HG03060 (cell line): ENCODE measurements around the gene VAMP4.
A peak's percentile ranks its signal among the peaks of the same experiment; 100 is the strongest.

Source experiments
- ATAC-seq: cut with Tn5 transposase; IDR thresholded peaks from one replicate; pipeline ENCODE4 v1.9.1; 2021; ENCODE audit warnings: low read depth, moderate number of reproducible peaks; ENCODE audit not compliant: unreplicated experiment

Gene VAMP4, protein sequence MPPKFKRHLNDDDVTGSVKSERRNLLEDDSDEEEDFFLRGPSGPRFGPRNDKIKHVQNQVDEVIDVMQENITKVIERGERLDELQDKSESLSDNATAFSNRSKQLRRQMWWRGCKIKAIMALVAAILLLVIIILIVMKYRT

GRCh38 chr1:171741872-171742576 lies at the start of gene VAMP4:
Gene VAMP4, minus strand, starts transcription at chr1:171742065. Its CDS starts 3,651 bp downstream, at chr1:171738414.
- peak; percentile 86 for ATAC-seq

- ATAC-seq: no peak
Observed at GRCh38 chr1:171790318-171790717, 48.5 kb upstream of the VAMP4 start.

DNA sequence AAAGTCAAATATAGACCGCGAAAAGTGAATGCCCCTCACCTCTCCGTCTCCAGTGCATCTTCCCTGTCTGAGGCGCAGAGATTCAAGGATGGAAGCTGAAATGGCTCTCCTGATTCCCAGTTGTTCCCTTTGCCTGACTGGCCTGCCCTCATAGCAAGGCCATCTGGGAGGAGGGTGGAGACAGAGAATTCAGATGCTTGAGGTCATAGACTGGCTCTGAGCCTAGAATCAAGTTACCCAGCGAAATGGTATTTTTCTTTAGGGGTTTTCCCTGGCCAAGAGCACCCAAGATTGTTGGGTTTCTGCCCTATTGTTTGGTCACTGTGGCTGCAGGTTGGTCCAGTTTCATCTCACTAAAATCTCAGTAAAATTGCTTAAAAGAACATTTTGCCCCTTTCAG lies 46.8 kb upstream of the VAMP4 start:
- no peak for ATAC-seq

DNA sequence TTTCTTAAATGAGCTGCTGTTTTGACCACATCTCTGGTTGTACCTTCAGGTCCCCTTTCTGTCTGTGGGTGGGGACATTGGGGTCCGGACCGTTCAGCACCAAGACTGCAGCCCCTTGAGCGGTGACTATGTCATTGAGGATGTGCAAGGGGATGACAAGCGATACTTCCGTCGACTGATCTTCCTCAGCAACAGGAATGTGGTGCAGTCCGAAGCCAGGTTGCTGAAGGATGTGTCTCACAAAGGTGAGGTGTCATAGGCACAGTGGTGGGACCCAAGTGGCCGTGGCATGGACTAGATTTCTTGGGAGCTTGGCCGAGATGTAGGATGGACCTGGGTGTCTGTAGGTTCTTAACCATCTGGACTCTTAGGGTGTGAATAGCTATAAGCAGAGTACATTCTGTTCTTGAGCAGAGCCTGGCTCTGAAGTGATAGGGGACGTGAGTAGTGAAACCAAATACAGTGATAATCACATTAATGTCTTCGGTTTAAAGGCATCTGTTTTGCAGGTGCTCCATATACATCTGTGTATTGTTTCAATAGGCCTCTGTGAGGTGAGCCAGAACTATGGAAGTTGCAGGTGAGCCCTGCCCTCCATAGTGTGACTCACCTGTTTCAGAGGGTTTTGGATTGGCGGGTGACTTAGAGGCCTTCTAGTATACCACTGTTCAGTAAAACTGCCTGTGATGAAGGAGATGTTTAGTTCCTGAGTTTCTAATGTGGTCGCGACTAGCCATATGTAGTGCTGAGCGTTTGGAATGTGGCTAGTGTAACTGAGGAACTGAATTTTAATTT lies 46.0 kb upstream of the VAMP4 start:
- ATAC-seq: no peak

DNA sequence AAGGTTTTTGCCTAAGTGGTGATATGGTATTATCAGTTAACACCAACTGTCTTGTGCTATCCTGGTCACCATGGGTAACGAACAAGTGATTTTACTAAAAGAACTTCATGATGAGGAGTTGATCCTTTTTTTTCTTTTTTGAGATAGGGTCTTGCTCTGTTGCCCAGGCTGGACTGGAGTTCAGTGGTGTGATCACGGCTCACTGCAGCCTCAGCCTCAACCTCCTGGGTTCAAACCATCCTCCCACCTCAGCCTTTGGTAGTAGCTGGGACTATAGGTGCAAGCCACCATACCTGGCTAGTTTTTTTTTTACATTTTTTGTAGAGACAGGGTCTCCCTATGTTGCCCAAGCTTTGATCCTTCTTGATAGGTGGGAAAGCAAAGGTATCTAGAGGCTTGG lies 44.7 kb upstream of the VAMP4 start:
- no peak for ATAC-seq

GRCh38 chr1:171785766-171786165 lies 43.9 kb upstream of the VAMP4 start:
- ATAC-seq: no peak

DNA sequence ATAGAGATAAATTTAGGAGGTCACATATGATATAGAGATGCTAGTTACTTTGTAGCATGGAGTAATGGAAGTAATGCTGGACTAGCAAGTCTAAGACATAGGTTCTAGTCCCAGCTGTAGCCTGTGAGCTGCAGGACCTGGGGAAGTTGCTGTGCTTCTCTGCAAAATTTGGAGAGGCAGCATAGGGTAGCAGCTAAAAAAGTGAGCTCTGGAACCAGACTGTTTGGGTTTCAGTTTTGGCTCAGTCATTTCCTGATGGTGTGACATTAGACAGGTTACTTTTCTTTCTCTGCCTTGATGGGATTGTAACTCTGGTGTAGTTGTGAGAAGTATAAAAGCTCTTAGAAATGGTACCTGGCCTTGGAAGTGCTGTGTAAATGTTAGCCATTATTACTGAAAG lies 42.9 kb upstream of the VAMP4 start:
- ATAC-seq: no peak

DNA sequence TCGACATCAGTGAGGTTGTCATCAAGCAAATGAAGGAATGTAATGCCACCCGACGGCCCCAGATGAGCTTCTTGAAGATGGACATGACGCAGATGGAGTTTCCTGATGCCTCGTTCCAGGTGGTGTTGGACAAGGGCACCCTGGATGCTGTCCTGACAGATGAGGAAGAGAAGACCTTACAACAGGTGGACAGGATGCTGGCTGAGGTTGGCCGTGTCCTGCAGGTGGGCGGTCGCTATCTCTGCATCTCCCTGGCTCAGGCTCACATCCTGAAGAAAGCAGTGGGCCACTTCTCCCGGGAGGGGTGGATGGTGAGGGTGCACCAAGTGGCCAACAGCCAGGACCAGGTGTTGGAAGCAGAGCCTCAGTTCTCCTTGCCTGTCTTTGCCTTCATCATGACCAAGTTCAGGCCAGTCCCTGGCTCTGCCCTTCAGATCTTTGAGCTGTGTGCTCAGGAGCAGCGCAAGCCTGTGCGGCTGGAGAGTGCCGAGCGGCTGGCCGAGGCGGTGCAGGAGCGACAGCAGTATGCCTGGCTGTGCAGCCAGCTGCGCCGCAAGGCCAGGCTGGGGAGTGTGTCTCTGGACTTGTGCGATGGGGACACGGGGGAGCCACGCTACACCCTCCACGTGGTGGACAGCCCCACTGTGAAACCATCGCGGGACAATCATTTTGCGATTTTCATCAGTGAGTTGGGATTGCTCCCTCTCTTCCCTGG lies 42.1 kb upstream of the VAMP4 start:
- ATAC-seq: no peak

DNA sequence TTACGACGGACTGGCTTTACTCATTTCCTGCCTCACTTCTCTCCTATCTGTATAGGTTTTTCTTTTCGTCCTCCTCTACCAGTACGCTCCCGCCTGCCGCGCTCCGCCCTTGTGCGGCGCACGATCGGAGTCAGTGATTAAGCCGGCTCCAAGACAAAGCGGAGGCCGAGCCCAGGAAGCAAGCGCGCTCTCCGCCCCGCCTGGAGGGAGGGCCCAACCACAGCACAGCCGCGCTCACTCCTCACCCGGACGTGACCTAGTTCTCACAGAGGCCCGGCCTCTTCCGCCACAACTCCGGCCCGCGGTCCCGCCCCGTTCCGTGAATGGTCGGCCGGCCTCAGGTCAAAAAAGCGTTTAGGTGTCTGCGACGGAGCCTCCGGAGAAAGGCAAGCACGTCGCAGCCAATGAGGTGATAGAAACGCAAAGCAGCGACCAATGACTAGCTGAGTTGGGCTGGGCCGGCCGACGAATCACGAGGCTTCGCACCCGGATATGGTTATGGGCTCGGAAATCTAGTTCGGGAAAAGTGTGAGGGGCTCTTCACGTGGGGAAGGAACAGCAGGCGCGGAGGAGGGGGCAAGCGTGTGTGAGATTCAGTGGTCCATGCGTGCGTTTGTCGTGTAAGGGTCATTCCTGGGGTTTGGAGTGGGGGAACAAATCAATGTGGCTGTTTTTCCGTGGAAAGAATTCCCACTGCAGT lies 39.5 kb upstream of the VAMP4 start, which contains the start of gene METTL13:
TSS of gene METTL13 (plus strand) at position 485 of the 700 bp plus-strand sequence. CDS start 308 bp downstream, outside the sequence.
- ATAC-seq: peak; percentile 93

GRCh38 chr1:171780583-171781175 lies 38.8 kb upstream of the VAMP4 start:
- ATAC-seq: no peak

GRCh38 chr1:171772312-171772711 lies 30.4 kb upstream of the VAMP4 start:
- ATAC-seq: no peak

GRCh38 chr1:171769754-171770153 lies 27.9 kb upstream of the VAMP4 start:
- no peak for ATAC-seq

- no peak for ATAC-seq
Observed at GRCh38 chr1:171769171-171769570, 27.3 kb upstream of the VAMP4 start.

DNA sequence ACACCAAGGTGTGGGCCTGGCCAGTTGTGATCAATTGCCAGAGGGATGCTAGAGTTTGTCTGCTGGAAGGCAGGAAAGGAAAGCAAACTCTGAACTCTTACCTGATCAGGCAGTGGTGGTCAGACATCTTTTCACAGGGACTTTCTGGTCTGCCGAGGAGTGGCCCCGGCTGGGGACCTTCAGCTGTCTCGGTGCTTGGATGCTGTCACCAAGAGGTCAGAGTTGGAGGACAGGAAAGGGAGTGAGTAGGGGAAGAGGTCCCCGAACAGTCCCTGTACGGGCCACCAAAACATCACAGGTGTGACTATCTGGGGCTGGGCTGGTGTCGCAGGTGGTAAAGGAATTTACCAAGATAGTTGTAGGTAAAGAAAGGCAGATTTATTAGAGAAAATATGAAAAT lies 21.9 kb upstream of the VAMP4 start:
- no peak for ATAC-seq

DNA sequence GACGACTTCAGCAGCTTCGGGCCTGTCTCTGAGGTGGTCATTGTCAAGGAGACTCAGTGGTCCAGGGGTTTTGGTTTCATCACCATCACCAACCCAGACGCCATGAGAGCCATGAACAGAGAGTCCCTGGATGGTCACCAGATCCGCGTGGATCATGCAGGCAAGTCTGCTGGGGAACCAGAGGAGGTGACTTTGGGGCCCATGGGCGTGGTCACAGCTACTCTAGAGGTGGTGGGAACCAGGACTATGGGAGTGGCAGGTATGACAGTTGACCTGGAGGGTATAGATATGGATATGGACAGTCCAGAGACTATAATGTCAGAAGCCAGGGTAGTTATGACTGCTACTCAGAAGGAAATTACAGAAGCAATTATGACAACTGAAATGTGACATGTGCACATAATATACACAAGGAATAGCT lies 20.3 kb upstream of the VAMP4 start:
- no peak for ATAC-seq

DNA sequence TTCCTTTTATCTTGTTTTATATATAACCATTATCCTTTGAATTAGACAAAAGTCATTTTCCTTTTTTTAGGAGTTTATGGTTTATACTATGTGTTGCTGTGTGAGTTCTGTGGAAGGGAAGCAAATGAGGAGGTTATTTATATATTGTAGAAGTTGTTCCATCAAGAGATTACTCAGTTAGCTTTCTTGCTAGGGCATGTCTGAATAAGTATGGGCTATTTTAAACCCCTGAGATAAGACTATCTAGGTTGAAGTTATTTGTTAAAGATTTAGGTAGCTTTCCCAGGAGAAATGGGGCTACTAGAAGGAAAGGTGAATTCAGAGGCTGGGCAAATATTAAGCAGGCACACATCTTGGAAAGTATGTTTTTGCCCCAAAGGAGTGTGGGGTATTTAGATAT lies 16.1 kb upstream of the VAMP4 start:
- no peak for ATAC-seq

DNA sequence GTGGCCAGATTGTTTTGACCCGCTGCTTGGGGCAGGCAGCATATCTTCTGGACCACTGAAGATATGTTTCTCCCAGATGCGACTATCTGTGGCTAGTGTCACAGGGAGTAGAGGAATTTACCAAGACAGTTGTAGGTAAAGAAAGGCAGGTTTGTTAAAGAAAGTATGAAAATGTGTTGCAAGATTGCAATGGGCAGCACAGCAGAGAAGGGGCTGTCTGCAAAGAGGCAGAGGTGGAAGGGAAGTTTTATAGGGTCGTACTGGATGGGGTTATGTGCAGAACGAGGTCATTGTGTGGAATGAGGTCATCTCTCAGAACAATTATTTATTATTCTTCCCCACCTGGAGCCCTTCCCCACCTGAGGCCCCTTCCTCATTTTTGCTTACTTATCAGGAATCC lies 15.0 kb upstream of the VAMP4 start:
- ATAC-seq: no peak

- no peak for ATAC-seq
Observed at GRCh38 chr1:171754971-171755370, 13.1 kb upstream of the VAMP4 start.

DNA sequence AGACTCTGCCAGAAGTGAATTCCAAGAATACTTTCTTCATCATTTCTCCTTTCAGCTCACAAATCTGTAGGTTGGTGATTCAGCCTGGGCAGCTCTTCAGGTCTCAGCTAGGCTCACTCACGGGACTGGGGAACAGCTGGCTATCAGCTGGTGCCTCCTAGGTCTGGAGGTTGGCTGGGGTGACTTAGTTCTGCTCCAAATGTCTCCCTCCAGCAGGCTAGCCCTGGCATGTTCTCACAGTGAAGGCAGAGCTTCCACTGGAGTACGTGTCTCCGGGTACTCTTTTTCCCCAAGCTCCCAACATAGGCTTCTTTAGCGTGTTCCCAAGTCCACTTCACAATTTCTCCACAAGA lies 12.5 kb upstream of the VAMP4 start:
- no peak for ATAC-seq
